ENCODE results near the gene JAGN1. TPM values are rescaled to one million over a fixed set of nuclear protein-coding genes. Genes with fewer than 3 reads are reported as not detected.
A peak's percentile ranks its signal among the peaks of the same experiment; 100 is the strongest.

JAGN1 gene
- total RNA-seq, 1 donor from 2014 or later: 30.9 TPM

GRCh38 chr3:9855594-9855993, 34.8 kb upstream of the JAGN1 start:
- no peak for DNase-seq
- TF ChIP-seq CTCF (IDR thresholded peaks at IDR 0.05): no peak
- POLR2A ChIA-PET: no interaction called here
- H3K27ac Mint-ChIP-seq: no peak overlapping the region
- no peak for ATAC-seq (ENCODE audit: low read depth)
- H3K27me3 Mint-ChIP-seq: peaks cover 10% of the 10 kb centered on the region
- no peaks in the 10 kb centered on the region for H3K4me1 Mint-ChIP-seq
- intact Hi-C loops (cut with micrococcal nuclease): no loop called here
- no peak overlapping the region for H3K4me3 Mint-ChIP-seq
- H3K9me3 Mint-ChIP-seq: no peaks in the 10 kb centered on the region
- no peaks in the 10 kb centered on the region for H3K36me3 Mint-ChIP-seq (ENCODE audit: low read depth)
- CTCF ChIA-PET: no interaction called here

GRCh38 chr3:9859530-9860025, 30.8 kb upstream of the JAGN1 start:
- no peaks in the 10 kb centered on the region for H3K36me3 Mint-ChIP-seq (ENCODE audit: low read depth)
- no peaks in the 10 kb centered on the region for H3K9me3 Mint-ChIP-seq

GRCh38 chr3:9861201-9861600, 29.2 kb upstream of the JAGN1 start:
- ChIA-PET POLR2A (interaction anchor here (0.5 kb wide), 1 partner anchor 24 kb away, joined by 4 read pairs; no protein-coding TSS in a partner anchor), CTCF (no interaction called here)
- Mint-ChIP-seq H3K27ac (no peak overlapping the region), H3K9me3 (no peaks in the 10 kb centered on the region), H3K4me1 (peaks cover 2% of the 10 kb centered on the region), H3K36me3 (ENCODE audit: low read depth) (no peaks in the 10 kb centered on the region), H3K4me3 (no peak overlapping the region), H3K27me3 (peaks cover 9% of the 10 kb centered on the region)
- DNase-seq (no peak), ATAC-seq (ENCODE audit: low read depth) (no peak)
- no peak for TF ChIP-seq CTCF (IDR thresholded peaks at IDR 0.05)
- intact Hi-C loops (cut with micrococcal nuclease): no loop called here

More at GRCh38 chr3:9859530-9860025, 30.8 kb upstream of the JAGN1 start:
- DNase-seq (no peak), ATAC-seq (ENCODE audit: low read depth) (no peak)
- H3K27ac Mint-ChIP-seq: no peak overlapping the region
- H3K27me3 Mint-ChIP-seq: peaks cover 9% of the 10 kb centered on the region
- TF ChIP-seq CTCF (IDR thresholded peaks at IDR 0.05): no peak
- H3K4me3 Mint-ChIP-seq: no peak overlapping the region
- intact Hi-C loops (cut with micrococcal nuclease): no loop called here
- ChIA-PET POLR2A (no interaction called here), CTCF (no interaction called here)
- H3K4me1 Mint-ChIP-seq: peaks cover 2% of the 10 kb centered on the region

GRCh38 chr3:9861626-9862130, 28.7 kb upstream of the JAGN1 start:
- Mint-ChIP-seq H3K9me3 (no peaks in the 10 kb centered on the region), H3K36me3 (ENCODE audit: low read depth) (no peaks in the 10 kb centered on the region), H3K27me3 (peaks cover 9% of the 10 kb centered on the region), H3K27ac (no peak overlapping the region), H3K4me3 (no peak overlapping the region), H3K4me1 (peaks cover 2% of the 10 kb centered on the region)
- ChIA-PET POLR2A (interaction anchor here (0.5 kb wide), 1 partner anchor 24 kb away, joined by 4 read pairs; no protein-coding TSS in a partner anchor), CTCF (no interaction called here)
- ATAC-seq (ENCODE audit: low read depth) (no peak), DNase-seq (no peak)
- intact Hi-C loops (cut with micrococcal nuclease): no loop called here
- TF ChIP-seq CTCF (IDR thresholded peaks at IDR 0.05): no peak

- no peak for TF ChIP-seq CTCF (IDR thresholded peaks at IDR 0.05)
- ATAC-seq (ENCODE audit: low read depth) (peak; percentile 88), DNase-seq (peak; percentile 38)
- POLR2A ChIA-PET: no interaction called here
- Mint-ChIP-seq H3K27ac (no peak overlapping the region), H3K4me1 (peaks cover 2% of the 10 kb centered on the region), H3K27me3 (peaks cover 9% of the 10 kb centered on the region), H3K4me3 (peak overlapping the region; percentile 52), H3K36me3 (ENCODE audit: low read depth) (no peaks in the 10 kb centered on the region), H3K9me3 (no peaks in the 10 kb centered on the region)
- intact Hi-C loops (cut with micrococcal nuclease): no loop called here
- CTCF ChIA-PET: no interaction called here
Observed at GRCh38 chr3:9862391-9863057, 27.9 kb upstream of the JAGN1 start.

All from activated B cell treated with CpG ODN at 0.5 μM for 24 hours (primary cell).